DND-41 (cell line): Measurements from ENCODE around the gene EXOC8.

ENCODE experiments used
- ATAC-seq: fragments of 200-7000 bp; cut with Tn5 transposase; 3 replicates; pipeline ENCODE4 v1.9.1; 2021; ENCODE audit warnings: low read depth; ENCODE audit not compliant: insufficient read depth
- DNase-seq: peaks from one replicate; pipeline ENCODE4 v3.0.0-alpha.2; 2020
- H2AFZ ChIP-seq: 2 replicates; pipeline ENCODE4 v1.6.0; 2012; ENCODE audit warnings: low read depth, low read length
- H3K27ac ChIP-seq: 2 replicates; pipeline ENCODE4 v1.5.1; 2012; ENCODE audit warnings: low read length, inconsistent platforms
- H3K27me3 ChIP-seq: fragments of 200-600 bp; sonication (generic); 2 replicates; pipeline ENCODE4 v1.6.0; 2012; ENCODE audit warnings: low read length, mild to moderate bottlenecking, inconsistent platforms; ENCODE audit not compliant: insufficient read depth, poor library complexity
- H3K36me3 ChIP-seq: 2 replicates; pipeline ENCODE4 v1.5.1; 2012; ENCODE audit warnings: low read length, inconsistent platforms; ENCODE audit not compliant: insufficient read depth
- H3K4me1 ChIP-seq: 2 replicates; pipeline ENCODE4 v1.5.1; 2012; ENCODE audit warnings: mild to moderate bottlenecking, low read length; ENCODE audit not compliant: insufficient read depth
- H3K4me2 ChIP-seq: 2 replicates; pipeline ENCODE4 v1.6.0; 2012; ENCODE audit warnings: mild to moderate bottlenecking, moderate library complexity, low read length, inconsistent platforms; ENCODE audit not compliant: insufficient read depth
- H3K4me3 ChIP-seq, 2 experiments: fragments of 200-600 bp in 1 of 2; shearing (Covaris generic) in 1 of 2; 2 replicates each; pipeline ENCODE4 v1.5.1; 2012 to 2016; ENCODE audit warnings: inconsistent platforms in 2 of 2, low read length in 2 of 2, mild to moderate bottlenecking in 2 of 2, low read depth in 1 of 2, moderate library complexity in 1 of 2
- H3K79me2 ChIP-seq: 2 replicates; pipeline ENCODE4 v1.6.0; 2012; ENCODE audit warnings: low read length, inconsistent platforms; ENCODE audit not compliant: insufficient read depth
- H3K9ac ChIP-seq: 2 replicates; pipeline ENCODE4 v1.6.0; 2012; ENCODE audit warnings: low read depth, mild to moderate bottlenecking, inconsistent platforms, low read length, moderate library complexity
- H3K9me3 ChIP-seq: 2 replicates; pipeline ENCODE4 v1.5.1; 2012; ENCODE audit warnings: low read length, moderate library complexity, mild to moderate bottlenecking, inconsistent platforms; ENCODE audit not compliant: insufficient read depth, severe bottlenecking
- H4K20me1 ChIP-seq: 2 replicates; pipeline ENCODE4 v1.6.0; 2012; ENCODE audit warnings: low read length; ENCODE audit not compliant: insufficient read depth
- CTCF ChIP-seq: IDR thresholded peaks from 2 replicates; pipeline ENCODE4 v1.5.1; 2012; ENCODE audit warnings: borderline replicate concordance, low read length, moderate library complexity, mild to moderate bottlenecking; ENCODE audit not compliant: poor library complexity, severe bottlenecking; ENCODE audit errors: extremely low read depth
- EZH2 ChIP-seq: IDR thresholded peaks from 3 replicates; pipeline ENCODE4 v1.6.1; 2012; ENCODE audit warnings: borderline replicate concordance, low read depth, mild to moderate bottlenecking, moderate library complexity, low read length, inconsistent platforms; ENCODE audit not compliant: severe bottlenecking

The EXOC8 gene

DNA sequence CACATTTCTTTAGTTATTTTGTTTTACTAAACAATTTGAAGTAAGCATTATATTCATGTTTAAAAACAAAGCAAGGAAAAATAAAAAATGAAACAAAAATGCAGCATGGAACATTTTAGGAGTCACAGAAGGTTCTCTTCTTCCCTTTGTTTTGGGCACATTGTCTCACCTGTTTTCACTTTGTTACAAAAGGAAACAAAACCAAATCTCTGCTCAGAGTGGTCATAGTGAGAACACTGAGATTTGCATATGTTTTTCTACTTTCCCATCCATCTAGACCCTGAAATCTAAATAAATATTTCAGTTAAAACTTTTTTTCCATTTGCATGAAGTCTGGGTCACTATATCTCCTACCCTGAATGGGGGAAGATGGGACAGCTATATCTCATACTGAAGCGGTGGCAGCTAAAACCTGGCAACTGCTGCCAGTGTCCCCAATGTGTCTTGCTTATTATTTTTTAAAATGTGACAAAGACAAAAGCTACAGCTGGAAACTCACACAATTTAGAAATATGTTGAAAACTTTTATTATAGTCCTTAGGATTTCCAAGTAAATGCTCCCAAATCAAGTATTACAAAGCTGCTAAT is 3.5 kb downstream of the EXOC8 start:
- ATAC-seq (no peak), DNase-seq (no peak)
- Histone ChIP-seq H4K20me1 (peaks cover 36% of the 10 kb centered on the region), H3K4me1 (peaks cover 49% of the 10 kb centered on the region), H3K27ac (no peak overlapping the region), H3K9me3 (no peaks in the 10 kb centered on the region), H3K4me2 (peak overlapping the region; percentile 97), H3K4me3 (peak overlapping the region; percentile 14 to 83; a peak in 3 of 4 replicates), H2AFZ (no peak overlapping the region), H3K79me2 (peaks cover 64% of the 10 kb centered on the region), H3K27me3 (no peaks in the 10 kb centered on the region), H3K9ac (peak overlapping the region; percentile 20), H3K36me3 (peaks cover 20% of the 10 kb centered on the region)
- TF ChIP-seq CTCF (no peak), EZH2 (no peak)

DNA sequence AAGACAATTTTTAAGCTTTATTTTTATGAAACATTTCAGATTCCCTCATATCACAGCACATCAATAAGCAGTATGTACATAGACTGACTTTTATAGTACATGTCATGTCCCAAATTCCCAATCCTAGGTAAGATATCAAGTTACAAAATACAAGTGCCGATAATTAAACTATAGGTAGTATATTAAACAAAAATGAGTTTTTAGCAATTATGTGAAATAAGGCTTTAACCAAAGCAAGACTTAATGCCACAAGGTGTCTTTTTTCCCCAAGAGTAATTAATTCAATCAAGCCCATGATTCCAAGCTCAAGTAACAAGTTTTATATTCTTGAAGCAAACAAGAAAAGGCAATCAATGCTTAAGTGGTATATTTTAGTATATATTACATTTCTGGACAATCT is 4.9 kb downstream of the EXOC8 start:
- ATAC-seq (no peak), DNase-seq (no peak)
- 0 out of 4 replicates have a peak overlapping the region, but pooled peaks of 1 of the 2 experiments have one; percentile 18 for H3K4me3 ChIP-seq
- H3K36me3 ChIP-seq = peaks cover 20% of the 10 kb centered on the region
- H3K27ac ChIP-seq = no peak overlapping the region
- H2AFZ ChIP-seq = no peak overlapping the region
- no peaks in the 10 kb centered on the region for H3K27me3 ChIP-seq
- H3K4me1 ChIP-seq = peaks cover 45% of the 10 kb centered on the region
- peaks cover 53% of the 10 kb centered on the region for H3K79me2 ChIP-seq
- TF ChIP-seq EZH2 (no peak), CTCF (no peak)
- no peak overlapping the region for H3K9ac ChIP-seq
- peaks cover 36% of the 10 kb centered on the region for H4K20me1 ChIP-seq
- H3K9me3 ChIP-seq = no peaks in the 10 kb centered on the region
- H3K4me2 ChIP-seq = peak overlapping the region; percentile 97; the same call in 1 of the 2 replicates

- Histone ChIP-seq H3K9me3 (no peaks in the 10 kb centered on the region), H3K27ac (no peak overlapping the region), H3K27me3 (no peaks in the 10 kb centered on the region), H3K9ac (no peak overlapping the region), H3K36me3 (peaks cover 7% of the 10 kb centered on the region; the same call in 1 of the 2 replicates), H3K4me2 (no peak overlapping the region), H3K4me3 (no peak overlapping the region), H3K4me1 (peaks cover 19% of the 10 kb centered on the region), H3K79me2 (peaks cover 22% of the 10 kb centered on the region), H2AFZ (no peak overlapping the region), H4K20me1 (peaks cover 15% of the 10 kb centered on the region; the same call in 1 of the 2 replicates)
- DNase-seq = no peak
- ATAC-seq = no peak
- no peak for TF ChIP-seq EZH2
These were observed 8.2 kb downstream of the EXOC8 start for GRCh38 chr1:231329483-231329882.

DNA sequence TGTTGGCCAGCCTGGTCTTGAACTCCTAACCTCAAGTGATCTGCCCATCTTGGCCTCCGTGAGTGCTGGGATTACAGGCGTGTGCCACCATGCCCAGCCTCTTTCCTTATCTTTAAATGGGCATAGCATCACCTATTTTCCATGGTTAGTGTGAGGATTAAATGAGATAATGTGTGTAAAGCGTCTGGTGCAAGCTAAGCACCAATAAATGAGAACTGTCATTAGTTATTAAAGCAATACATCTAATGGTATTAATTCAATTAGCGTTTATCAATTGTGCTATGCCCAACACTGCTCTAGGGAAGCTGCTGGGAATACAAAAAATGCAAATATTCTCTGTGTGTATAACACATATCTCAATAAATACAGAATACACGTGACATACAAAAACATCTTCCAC is 10.0 kb downstream of the EXOC8 start:
- ATAC-seq = no peak
- no peak overlapping the region for H2AFZ ChIP-seq

More for the DNA sequence above, 10.0 kb downstream of the EXOC8 start:
- Histone ChIP-seq H3K79me2 (peaks cover 3% of the 10 kb centered on the region), H3K27ac (no peak overlapping the region), H4K20me1 (peaks cover 6% of the 10 kb centered on the region; the same call in 1 of the 2 replicates), H3K27me3 (no peaks in the 10 kb centered on the region), H3K9me3 (no peaks in the 10 kb centered on the region), H3K4me2 (no peak overlapping the region), H3K36me3 (peaks cover under 1% of the 10 kb centered on the region; the same call in 1 of the 2 replicates), H3K9ac (no peak overlapping the region), H3K4me1 (peaks cover under 1% of the 10 kb centered on the region; the same call in 1 of the 2 replicates), H3K4me3 (no peak overlapping the region)
- TF ChIP-seq CTCF = no peak
- no peak for DNase-seq
